Measurements from ENCODE around the gene PRKAR1B.

DNA sequence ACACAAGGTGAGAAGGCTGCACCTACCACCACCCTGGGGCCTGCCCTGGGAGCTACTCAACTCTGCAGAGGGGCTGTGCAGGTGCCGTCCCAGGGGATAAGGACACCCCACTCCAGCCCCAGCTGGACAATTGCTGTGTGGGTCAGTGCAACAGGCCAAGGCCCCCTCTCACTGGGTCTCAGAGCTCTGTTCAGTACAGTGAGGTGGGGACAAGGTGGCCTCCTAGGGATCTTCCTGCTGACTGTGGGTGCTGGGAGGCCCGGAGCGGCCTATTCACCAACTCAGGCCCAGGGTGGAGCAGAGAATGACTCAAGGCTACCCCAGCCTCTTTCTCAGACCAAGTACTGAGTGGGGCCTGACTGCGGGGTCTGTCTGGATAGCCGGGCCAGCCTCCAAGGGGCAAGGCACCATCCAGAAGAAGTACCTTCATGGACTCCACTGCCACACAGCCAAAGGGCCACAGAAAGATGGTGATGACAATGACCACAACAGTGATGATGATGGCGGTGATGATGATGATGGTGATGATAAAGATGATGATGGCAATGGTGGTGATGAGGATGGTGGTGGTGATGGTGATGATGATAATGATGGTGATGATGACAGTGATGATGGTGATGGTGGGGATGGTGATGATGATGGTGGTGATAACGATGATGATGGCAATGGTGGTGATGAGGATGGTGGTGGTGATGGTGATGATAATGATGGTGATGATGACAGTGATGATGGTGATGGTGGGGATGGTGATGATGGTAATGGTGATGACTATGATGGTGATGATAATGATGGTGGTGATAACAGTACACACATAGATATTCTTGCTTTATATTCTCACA, 60.4 kb downstream of the PRKAR1B start:
- TF ChIP-seq YY1 (IDR thresholded peaks at IDR 0.05; ENCODE audit: insufficient read depth, insufficient read length) (no peak), ZNF274 (IDR thresholded peaks at IDR 0.05; ENCODE audit: low read depth, low read length) (no peak), SUZ12 (IDR thresholded peaks at IDR 0.05; ENCODE audit: extremely low read depth, insufficient read depth, insufficient read length) (no peak)

Data from NT2/D1 (cell line).